ENCODE data around the gene CNBD2.
"Not testable (repeated sequence)": the region's sequence is repeated elsewhere in the genome, so short reads cannot be mapped to it uniquely, and the experiment has no call there.

The CNBD2 gene

DNA sequence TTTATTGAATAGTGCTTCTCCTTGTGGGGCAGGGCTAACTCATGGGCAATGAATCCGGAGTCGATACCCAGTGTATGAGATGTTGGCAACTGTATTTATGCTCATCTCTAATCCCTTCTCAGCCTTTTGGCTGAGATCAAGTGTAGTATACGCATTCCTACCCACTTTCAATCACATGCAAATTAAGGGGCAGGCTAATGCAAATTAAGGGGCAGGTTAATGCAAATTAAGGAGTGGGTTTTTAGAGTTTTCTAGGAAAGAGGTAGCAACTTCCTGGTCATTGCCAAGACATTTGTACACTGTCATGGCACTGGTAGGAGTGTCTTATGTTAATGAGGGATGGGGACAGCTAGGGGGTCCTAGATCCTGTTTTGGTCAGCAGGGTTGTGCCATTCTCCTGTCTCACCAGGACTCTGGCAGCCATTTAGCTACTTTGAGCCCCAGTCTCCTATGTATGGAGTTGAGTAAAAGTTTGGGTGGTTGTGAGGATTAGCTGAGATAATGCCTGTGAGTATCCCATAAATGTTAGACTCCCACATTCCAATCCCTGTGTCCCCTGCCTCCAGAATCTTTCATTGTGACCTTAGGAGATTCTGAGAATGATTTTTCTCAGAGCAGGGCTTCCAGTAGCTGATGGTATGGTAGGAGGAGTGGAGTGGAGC, at the start of gene CNBD2:
CNBD2 (plus strand) TSS at position 612 of the 662 bp plus-strand sequence. CDS start 173 bp downstream, outside the sequence.
- no peak within 1 kb of the TSS for H3K4me3 ChIP-seq (ENCODE audit: low read depth, low read length)
- no peaks in the 10 kb centered on the region for H3K36me3 ChIP-seq (ENCODE audit: control insufficient read depth, insufficient read depth, low read length)
- H3K9me3 ChIP-seq (ENCODE audit: control insufficient read depth, insufficient read depth, low read length), result no peaks in the 10 kb centered on the region
- no peak within 1 kb of the TSS for H3K9ac ChIP-seq (ENCODE audit: low read depth, low read length)
- no peaks in the 10 kb centered on the region for H3K27me3 ChIP-seq (ENCODE audit: control insufficient read depth, insufficient read depth, low read length)
- peaks cover 5% of the 10 kb centered on the region for H3K4me1 ChIP-seq (ENCODE audit: control insufficient read depth, insufficient read depth, low read length)

DNA sequence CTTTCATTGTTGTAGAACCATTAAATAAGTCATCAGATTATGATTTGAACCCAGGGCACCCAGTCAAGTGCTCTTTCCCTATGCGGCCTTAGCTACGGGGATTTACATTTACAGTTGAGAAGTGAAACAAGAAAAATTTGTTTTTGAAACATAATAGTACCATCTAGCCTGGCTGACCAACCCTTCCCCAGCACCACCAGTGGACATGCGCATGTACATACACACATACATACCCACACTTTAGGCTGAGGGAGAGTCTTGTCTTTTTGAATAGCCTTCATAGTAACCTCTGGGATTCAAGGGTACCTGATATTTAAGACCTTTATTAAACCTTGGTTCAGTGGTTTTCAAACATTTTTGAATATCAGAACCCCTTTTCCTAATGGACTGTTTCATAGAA, 47.9 kb upstream of the CNBD2 start:
- no peaks in the 10 kb centered on the region for H3K9me3 ChIP-seq (ENCODE audit: control insufficient read depth, insufficient read depth, low read length)
- peaks cover 14% of the 10 kb centered on the region for H3K36me3 ChIP-seq (ENCODE audit: control insufficient read depth, insufficient read depth, low read length)
- H3K4me1 ChIP-seq (ENCODE audit: control insufficient read depth, insufficient read depth, low read length), result no peaks in the 10 kb centered on the region
- H3K4me3 ChIP-seq (ENCODE audit: low read depth, low read length), result no peak overlapping the region
- H3K9ac ChIP-seq (ENCODE audit: low read depth, low read length), result no peak overlapping the region
- H3K27me3 ChIP-seq (ENCODE audit: control insufficient read depth, insufficient read depth, low read length), result no peaks in the 10 kb centered on the region

DNA sequence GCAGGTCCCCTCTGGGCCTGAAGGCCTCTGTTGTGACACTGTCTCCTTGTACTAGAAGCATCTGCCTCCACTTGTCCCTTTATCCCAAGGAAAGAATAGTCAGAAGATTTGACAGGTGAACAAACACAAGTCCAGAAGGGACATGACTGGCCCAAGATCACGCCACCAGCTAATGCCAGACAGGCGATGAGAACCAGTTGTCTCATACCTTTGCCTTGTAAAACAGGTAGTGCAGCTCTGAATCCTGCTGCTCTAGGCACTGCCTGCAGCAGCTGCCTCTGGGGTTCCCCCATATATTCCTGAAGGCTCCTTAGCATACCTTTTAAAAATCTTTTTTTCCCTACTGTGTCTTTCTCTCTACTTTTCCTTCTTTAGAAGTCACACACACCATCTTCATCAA, 39.1 kb upstream of the CNBD2 start:
- Histone ChIP-seq H3K27me3 (ENCODE audit: control insufficient read depth, insufficient read depth, low read length) (no peaks in the 10 kb centered on the region), H3K36me3 (ENCODE audit: control insufficient read depth, insufficient read depth, low read length) (peaks cover 9% of the 10 kb centered on the region), H3K4me3 (ENCODE audit: low read depth, low read length) (no peak overlapping the region), H3K9ac (ENCODE audit: low read depth, low read length) (no peak overlapping the region), H3K9me3 (ENCODE audit: control insufficient read depth, insufficient read depth, low read length) (no peaks in the 10 kb centered on the region), H3K4me1 (ENCODE audit: control insufficient read depth, insufficient read depth, low read length) (peaks cover 6% of the 10 kb centered on the region)

DNA sequence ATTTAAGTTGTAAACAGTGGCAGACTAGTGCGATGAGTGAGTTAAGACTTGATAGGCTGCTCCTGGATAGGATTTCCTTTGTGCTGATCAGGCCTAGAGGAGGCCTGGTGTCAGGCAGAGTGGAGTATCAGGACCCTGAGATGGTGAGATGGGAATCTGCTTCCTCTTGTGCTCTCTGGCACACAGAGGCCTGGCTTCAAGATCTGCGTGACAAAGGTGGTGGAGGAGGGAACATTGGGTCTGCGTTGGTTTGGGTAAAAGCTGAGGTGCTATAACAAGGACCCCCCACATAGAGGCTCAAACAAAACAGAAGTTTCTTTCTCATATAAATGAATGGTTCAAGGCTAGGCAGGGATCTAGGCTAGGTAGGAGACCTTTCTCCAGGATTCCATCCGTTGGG, 34.3 kb upstream of the CNBD2 start:
- Histone ChIP-seq H3K36me3 (ENCODE audit: control insufficient read depth, insufficient read depth, low read length) (peaks cover 11% of the 10 kb centered on the region), H3K9ac (ENCODE audit: low read depth, low read length) (no peak overlapping the region), H3K4me3 (ENCODE audit: low read depth, low read length) (no peak overlapping the region)

DNA sequence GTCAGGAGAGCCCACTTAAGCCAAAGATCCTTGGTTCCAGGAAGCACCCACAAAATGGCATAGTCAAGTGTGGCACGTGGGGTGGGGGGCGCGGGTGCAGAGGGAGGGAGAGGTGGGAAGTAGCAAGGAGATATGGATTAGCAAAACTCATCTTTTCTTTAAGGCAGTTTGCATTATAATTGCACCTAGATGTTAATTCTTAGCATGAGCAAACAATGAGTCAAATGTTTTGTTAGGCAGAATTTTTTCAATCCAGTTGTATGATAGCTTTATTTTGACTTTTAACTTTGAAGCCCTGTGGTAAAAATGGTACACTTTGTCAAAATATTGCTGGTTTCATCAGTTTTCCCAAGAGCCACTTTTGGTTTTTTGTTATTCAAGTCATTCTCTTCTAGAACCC, 29.1 kb upstream of the CNBD2 start:
- no peak overlapping the region for H3K9ac ChIP-seq (ENCODE audit: low read depth, low read length)
- H3K27me3 ChIP-seq (ENCODE audit: control insufficient read depth, insufficient read depth, low read length), result no peaks in the 10 kb centered on the region
- peaks cover 17% of the 10 kb centered on the region for H3K36me3 ChIP-seq (ENCODE audit: control insufficient read depth, insufficient read depth, low read length)
- peaks cover 5% of the 10 kb centered on the region for H3K4me1 ChIP-seq (ENCODE audit: control insufficient read depth, insufficient read depth, low read length)
- H3K4me3 ChIP-seq (ENCODE audit: low read depth, low read length), result no peak overlapping the region
- H3K9me3 ChIP-seq (ENCODE audit: control insufficient read depth, insufficient read depth, low read length), result no peaks in the 10 kb centered on the region

More for the DNA sequence above, 34.3 kb upstream of the CNBD2 start:
- no peaks in the 10 kb centered on the region for H3K9me3 ChIP-seq (ENCODE audit: control insufficient read depth, insufficient read depth, low read length)
- peaks cover 10% of the 10 kb centered on the region for H3K4me1 ChIP-seq (ENCODE audit: control insufficient read depth, insufficient read depth, low read length)
- H3K27me3 ChIP-seq (ENCODE audit: control insufficient read depth, insufficient read depth, low read length), result no peaks in the 10 kb centered on the region

DNA sequence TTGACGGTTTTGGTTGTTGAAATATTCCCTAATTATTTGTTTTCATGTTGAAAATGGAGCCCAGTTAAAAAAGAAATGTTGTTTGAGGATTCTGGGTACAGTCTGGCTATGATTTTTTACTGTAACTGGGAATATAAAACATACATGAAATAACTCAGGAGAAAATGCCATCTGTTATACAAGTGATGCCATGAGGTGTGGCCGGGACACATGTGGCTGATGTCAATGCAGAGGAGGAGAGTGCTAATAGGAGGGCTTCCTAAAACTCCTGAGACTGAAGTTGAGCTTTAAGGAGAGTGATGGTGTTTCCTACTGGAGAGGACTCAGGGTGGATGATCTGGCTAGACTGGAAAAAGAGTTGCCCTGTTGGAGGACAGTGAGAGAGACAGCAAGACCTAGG, 26.8 kb upstream of the CNBD2 start:
- Histone ChIP-seq H3K9me3 (ENCODE audit: control insufficient read depth, insufficient read depth, low read length) (no peaks in the 10 kb centered on the region), H3K4me1 (ENCODE audit: control insufficient read depth, insufficient read depth, low read length) (no peaks in the 10 kb centered on the region), H3K4me3 (ENCODE audit: low read depth, low read length) (no peak overlapping the region), H3K27me3 (ENCODE audit: control insufficient read depth, insufficient read depth, low read length) (no peaks in the 10 kb centered on the region), H3K9ac (ENCODE audit: low read depth, low read length) (no peak overlapping the region), H3K36me3 (ENCODE audit: control insufficient read depth, insufficient read depth, low read length) (peaks cover 22% of the 10 kb centered on the region)

DNA sequence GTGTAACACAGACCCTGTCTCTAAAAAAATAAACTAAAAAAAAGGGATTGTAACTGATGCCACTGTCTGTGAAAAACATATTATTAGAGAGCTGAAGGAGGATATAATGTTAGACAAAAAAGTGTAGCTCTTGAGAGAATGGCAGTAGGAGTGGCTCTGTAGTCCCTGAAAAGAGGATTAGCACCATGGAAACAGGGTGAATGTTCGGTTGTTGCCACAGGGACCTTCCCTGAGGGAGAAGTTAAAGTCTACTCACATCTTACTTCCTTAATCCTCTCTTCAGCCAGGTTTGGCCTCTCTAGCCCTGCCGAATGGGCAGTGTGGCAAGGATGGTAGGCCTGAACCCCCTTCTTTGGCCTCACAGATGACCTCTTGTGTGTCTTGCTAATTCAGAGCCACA, 26.1 kb upstream of the CNBD2 start:
- H3K9ac ChIP-seq (ENCODE audit: low read depth, low read length), result no peak overlapping the region

DNA sequence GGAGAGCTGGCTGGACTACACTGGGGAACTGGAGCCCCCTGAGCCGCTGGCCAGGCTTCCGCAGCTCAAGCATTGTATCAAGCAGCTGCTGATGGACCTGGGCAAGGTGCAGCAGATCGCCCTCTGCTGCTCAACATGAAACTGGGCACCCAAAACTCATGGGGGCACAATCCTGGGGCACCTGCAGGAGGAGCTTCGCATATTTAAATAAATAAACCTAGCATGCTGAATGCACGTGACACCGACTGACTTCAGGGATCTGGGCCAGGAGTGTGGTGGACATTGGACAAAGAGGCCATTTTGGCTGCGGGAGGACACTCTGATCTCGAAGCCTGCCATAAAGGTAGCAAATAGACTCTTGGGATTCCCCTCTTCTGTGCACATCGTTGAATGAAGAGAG, 20.9 kb upstream of the CNBD2 start:
- peaks cover 9% of the 10 kb centered on the region for H3K36me3 ChIP-seq (ENCODE audit: control insufficient read depth, insufficient read depth, low read length)

More for the DNA sequence above, 26.1 kb upstream of the CNBD2 start:
- H3K4me3 ChIP-seq (ENCODE audit: low read depth, low read length), result no peak overlapping the region
- H3K27me3 ChIP-seq (ENCODE audit: control insufficient read depth, insufficient read depth, low read length), result no peaks in the 10 kb centered on the region
- peaks cover 2% of the 10 kb centered on the region for H3K4me1 ChIP-seq (ENCODE audit: control insufficient read depth, insufficient read depth, low read length)
- H3K36me3 ChIP-seq (ENCODE audit: control insufficient read depth, insufficient read depth, low read length), result peaks cover 22% of the 10 kb centered on the region
- H3K9me3 ChIP-seq (ENCODE audit: control insufficient read depth, insufficient read depth, low read length), result no peaks in the 10 kb centered on the region

DNA sequence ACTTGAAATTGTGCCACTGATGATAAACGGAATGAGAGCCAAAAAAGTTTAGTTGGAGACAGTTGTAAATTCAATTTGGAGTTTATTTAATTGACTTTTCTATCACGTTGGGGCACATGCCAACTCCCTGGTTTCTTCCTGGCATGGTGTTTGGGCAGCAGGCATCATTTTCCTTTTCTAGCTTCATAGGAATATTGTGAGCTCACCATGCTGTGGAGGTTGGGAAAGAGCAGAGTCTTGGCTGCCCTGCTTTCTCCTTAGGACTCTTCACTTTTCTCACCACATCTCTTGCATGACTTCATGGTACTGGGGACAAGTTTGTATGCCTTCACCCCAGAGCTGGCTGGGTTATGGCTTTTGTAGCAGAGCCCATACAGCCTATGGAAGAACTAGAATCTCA, 20.5 kb upstream of the CNBD2 start:
- Histone ChIP-seq H3K27me3 (ENCODE audit: control insufficient read depth, insufficient read depth, low read length) (no peaks in the 10 kb centered on the region), H3K36me3 (ENCODE audit: control insufficient read depth, insufficient read depth, low read length) (peaks cover 9% of the 10 kb centered on the region)

More for the DNA sequence above, 20.9 kb upstream of the CNBD2 start:
- H3K27me3 ChIP-seq (ENCODE audit: control insufficient read depth, insufficient read depth, low read length), result no peaks in the 10 kb centered on the region
- no peak overlapping the region for H3K4me3 ChIP-seq (ENCODE audit: low read depth, low read length)
- no peak overlapping the region for H3K9ac ChIP-seq (ENCODE audit: low read depth, low read length)
- H3K4me1 ChIP-seq (ENCODE audit: control insufficient read depth, insufficient read depth, low read length), result peaks cover 3% of the 10 kb centered on the region
- H3K9me3 ChIP-seq (ENCODE audit: control insufficient read depth, insufficient read depth, low read length), result no peaks in the 10 kb centered on the region

DNA sequence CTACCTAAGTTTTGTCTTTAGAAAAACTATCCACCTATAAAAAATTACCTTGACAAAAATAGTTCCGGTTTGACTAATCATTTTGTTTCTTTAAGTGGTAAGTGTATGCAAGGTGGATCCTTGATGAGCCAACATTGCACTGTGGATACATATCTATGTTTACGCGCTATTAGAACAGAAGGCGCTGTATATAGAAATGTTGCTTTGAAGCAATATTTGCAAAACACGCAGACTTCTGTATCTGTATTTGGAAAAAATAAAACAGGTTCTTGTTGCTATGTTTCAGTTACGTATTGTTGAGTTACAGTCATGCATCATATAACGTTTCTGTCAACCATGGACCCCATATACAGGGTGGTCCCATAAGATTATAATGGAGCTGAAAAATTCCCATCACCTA, 18.3 kb upstream of the CNBD2 start:
- H3K4me3 ChIP-seq (ENCODE audit: low read depth, low read length), result no peak overlapping the region

More for the DNA sequence above, 20.5 kb upstream of the CNBD2 start:
- Histone ChIP-seq H3K4me1 (ENCODE audit: control insufficient read depth, insufficient read depth, low read length) (peaks cover 8% of the 10 kb centered on the region), H3K9ac (ENCODE audit: low read depth, low read length) (no peak overlapping the region), H3K9me3 (ENCODE audit: control insufficient read depth, insufficient read depth, low read length) (no peaks in the 10 kb centered on the region), H3K4me3 (ENCODE audit: low read depth, low read length) (no peak overlapping the region)

DNA sequence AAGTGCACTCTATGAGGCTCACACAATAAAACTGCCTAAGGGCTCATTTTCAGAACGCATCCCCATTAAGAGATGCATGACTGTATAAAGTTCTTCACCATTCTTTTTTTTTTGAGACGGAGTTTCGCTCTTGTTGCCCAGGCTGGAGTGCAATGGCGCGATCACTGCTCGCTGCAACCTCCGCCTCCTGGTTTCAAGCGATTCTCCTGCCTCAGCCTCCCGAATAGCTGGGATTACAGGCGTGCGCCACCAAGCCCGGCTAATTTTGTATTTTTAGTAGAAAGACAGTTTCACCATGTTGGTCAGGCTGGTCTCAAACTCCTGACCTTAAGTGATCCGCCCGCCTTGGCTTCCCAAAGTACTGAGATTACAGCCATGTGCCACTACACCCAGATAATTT, 16.3 kb upstream of the CNBD2 start:
- not testable (repeated sequence) for H3K9me3 ChIP-seq (ENCODE audit: control insufficient read depth, insufficient read depth, low read length); H3K4me3 ChIP-seq (ENCODE audit: low read depth, low read length); H3K9ac ChIP-seq (ENCODE audit: low read depth, low read length); H3K4me1 ChIP-seq (ENCODE audit: control insufficient read depth, insufficient read depth, low read length); H3K36me3 ChIP-seq (ENCODE audit: control insufficient read depth, insufficient read depth, low read length); H3K27me3 ChIP-seq (ENCODE audit: control insufficient read depth, insufficient read depth, low read length)

More for the DNA sequence above, 18.3 kb upstream of the CNBD2 start:
- Histone ChIP-seq H3K4me1 (ENCODE audit: control insufficient read depth, insufficient read depth, low read length) (peaks cover 10% of the 10 kb centered on the region), H3K9ac (ENCODE audit: low read depth, low read length) (no peak overlapping the region), H3K36me3 (ENCODE audit: control insufficient read depth, insufficient read depth, low read length) (peaks cover 5% of the 10 kb centered on the region), H3K9me3 (ENCODE audit: control insufficient read depth, insufficient read depth, low read length) (no peaks in the 10 kb centered on the region), H3K27me3 (ENCODE audit: control insufficient read depth, insufficient read depth, low read length) (no peaks in the 10 kb centered on the region)

DNA sequence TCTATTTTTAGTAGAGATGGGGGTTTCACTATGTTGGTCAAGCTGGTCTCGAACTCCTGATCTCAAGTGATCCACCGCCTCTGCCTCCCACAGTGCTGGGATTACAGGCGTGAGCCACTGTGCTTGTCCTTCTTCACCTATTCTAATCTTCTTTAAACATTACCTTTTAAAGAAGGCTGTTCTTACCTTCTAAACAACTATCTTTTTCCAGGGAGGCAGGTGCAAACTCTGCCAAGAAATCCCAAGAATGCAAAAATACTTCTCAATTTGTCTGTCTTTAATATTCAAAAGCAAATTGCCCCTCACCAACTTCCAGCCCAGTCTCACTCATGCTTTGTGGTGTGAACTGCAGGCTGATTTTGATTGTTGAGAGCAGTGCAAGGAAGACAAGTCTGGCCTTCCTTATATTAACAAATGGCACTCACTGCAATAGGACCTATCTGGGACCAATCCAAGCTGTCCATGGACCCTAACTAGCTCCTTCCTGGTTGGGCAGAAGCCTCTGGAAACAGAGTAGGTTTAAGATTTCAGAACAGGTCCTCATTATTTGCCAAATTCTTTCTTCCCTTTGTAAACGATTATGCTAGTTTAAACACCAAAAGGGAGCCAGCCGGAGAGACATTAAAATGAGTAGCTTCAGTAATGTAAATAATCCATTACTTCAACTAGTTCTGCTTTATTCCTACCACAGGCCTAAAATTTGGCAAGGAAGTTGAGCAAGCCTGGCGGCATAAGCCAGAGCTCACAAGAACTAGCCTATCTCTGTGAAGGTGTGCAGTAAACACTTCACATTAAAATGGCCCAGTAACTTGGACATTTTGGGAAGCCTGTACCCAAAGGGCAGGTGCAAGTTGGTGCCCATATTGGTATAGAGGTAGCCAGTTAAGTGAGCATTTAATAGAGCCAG, 15.7 kb upstream of the CNBD2 start:
- Histone ChIP-seq H3K36me3 (ENCODE audit: control insufficient read depth, insufficient read depth, low read length) (no peaks in the 10 kb centered on the region), H3K27me3 (ENCODE audit: control insufficient read depth, insufficient read depth, low read length) (no peaks in the 10 kb centered on the region), H3K4me1 (ENCODE audit: control insufficient read depth, insufficient read depth, low read length) (peaks cover 6% of the 10 kb centered on the region), H3K9ac (ENCODE audit: low read depth, low read length) (peak overlapping the region; percentile 99), H3K9me3 (ENCODE audit: control insufficient read depth, insufficient read depth, low read length) (no peaks in the 10 kb centered on the region), H3K4me3 (ENCODE audit: low read depth, low read length) (peak overlapping the region; percentile 86)

All from iPS-15b (cell line).